Gastrocnemius medialis (tissue), 4 donors: ENCODE data around the gene DAZAP2. TPM values are rescaled to one million over a fixed set of nuclear protein-coding genes. Genes with fewer than 3 reads are reported as not detected.

Source experiments
- ATAC-seq, 2 donors: fragments of 150-250 bp; one replicate each; pipeline ENCODE4 v1.9.1; 2016
- DNase-seq, 2 donors: peaks; one replicate each; pipeline ENCODE4 v3.0.0-alpha.2; 2019
- H3K27ac ChIP-seq, 4 donors: fragments of 200-600 bp; sonication (generic); 1 replicate in 1 of 4; 2 replicates in 3 of 4; pipeline ENCODE4 v1.5.1; 2016 to 2018; ENCODE audit warnings: mild to moderate bottlenecking in 2 of 4, moderate library complexity in 1 of 4
- H3K27me3 ChIP-seq, 3 donors: fragments of 200-600 bp; sonication (generic) in 2 of 3; 1 replicate in 1 of 3; 2 replicates in 2 of 3; pipeline versions ENCODE4 v1.5.1 to v1.6.0; 2016 to 2019; ENCODE audit warnings: mild to moderate bottlenecking in 1 of 3, moderate library complexity in 1 of 3
- H3K36me3 ChIP-seq, 2 donors: fragments of 200-600 bp; sonication (generic) in 1 of 2; one replicate each; pipeline ENCODE4 v1.5.1; 2017 to 2018
- H3K4me1 ChIP-seq, 2 donors: fragments of 200-600 bp; sonication (generic) in 1 of 2; one replicate each; pipeline ENCODE4 v1.5.1; 2016 to 2017; ENCODE audit warnings: mild to moderate bottlenecking in 2 of 2
- H3K4me3 ChIP-seq, 4 donors: fragments of 200-600 bp; sonication (generic) in 3 of 4; 1 replicate in 1 of 4; 2 replicates in 3 of 4; pipeline ENCODE4 v1.5.1; 2016 to 2019; ENCODE audit warnings: mild to moderate bottlenecking in 2 of 4
- H3K9me3 ChIP-seq, 3 donors: fragments of 200-600 bp; sonication (generic) in 2 of 3; 1 replicate in 1 of 3; 2 replicates in 2 of 3; pipeline ENCODE4 v1.5.1; 2016 to 2019
- CTCF ChIP-seq, 5 experiments: fragments of 450-650 bp in 3 of 5; fragments of 200-600 bp in 2 of 5; sonication (generic) in 2 of 5; IDR thresholded peaks in 4 of 5; conservative IDR thresholded peaks in 1 of 5; 1 replicate in 4 of 5; 2 replicates in 1 of 5; pipeline ENCODE4 v1.5.1; 2016 to 2019; ENCODE audit warnings: antibody characterized with exemption in 5 of 5, mild to moderate bottlenecking in 3 of 5, moderate library complexity in 3 of 5
- POLR2A ChIP-seq, 2 donors: fragments of 450-650 bp; IDR thresholded peaks; one replicate each; pipeline ENCODE4 v1.6.1; 2017; ENCODE audit warnings: antibody characterized with exemption in 2 of 2, mild to moderate bottlenecking in 2 of 2, moderate library complexity in 2 of 2
- in situ Hi-C, 4 donors: fragments of 200-750 bp; cut with MboI; loops; one replicate each; pipeline versions ENCODE4 v1.15.0 to v1.8.0; 2017; ENCODE audit warnings: low sequenced_read_pairs in 4 of 4
- intact Hi-C: fragments of 100-400 bp; cut with DNase I; formaldehyde crosslinking; loops from one replicate; pipeline ENCODE4 v1.15.1; 2023; ENCODE audit warnings: low total_unique reads
- total RNA-seq, 4 donors: library from RNA; depleted of rRNA; stranded (reverse); fragments of >200 nt; gene quantifications; one replicate each; pipeline versions ENCODE4 v1.1.0 to v1.2.3, GENCODE V29; 2016

DAZAP2 gene
- total RNA-seq, 4 donors from 2014 or later: 204 to 274 (median 246) TPM

GRCh38 chr12:51202718-51203117, 35.9 kb upstream of the DAZAP2 start:
- no peaks in the 10 kb centered on the region for H3K4me1 ChIP-seq
- intact Hi-C loops: no loop called here
- H3K4me3 ChIP-seq: no peak overlapping the region
- H3K27me3 ChIP-seq: no peaks in the 10 kb centered on the region
- in situ Hi-C loops: no loop called here
- TF ChIP-seq POLR2A (IDR thresholded peaks at IDR 0.05) (no peak), CTCF (IDR thresholded peaks at IDR 0.05 in 4 of 5, conservative IDR thresholded peaks at IDR 0.05 in 1 of 5) (no peak)
- peaks cover 3 to 34% of the 10 kb centered on the region in 2 donors for H3K36me3 ChIP-seq
- no peaks in the 10 kb centered on the region for H3K9me3 ChIP-seq
- H3K27ac ChIP-seq: no peak overlapping the region
- DNase-seq (no peak), ATAC-seq (no peak)

GRCh38 chr12:51205350-51205749, 33.3 kb upstream of the DAZAP2 start:
- H3K4me1 ChIP-seq: no peaks in the 10 kb centered on the region
- no peak for TF ChIP-seq CTCF (IDR thresholded peaks at IDR 0.05 in 4 of 5, conservative IDR thresholded peaks at IDR 0.05 in 1 of 5)
- no peak for TF ChIP-seq POLR2A (IDR thresholded peaks at IDR 0.05)
- intact Hi-C loops (no loop called here), in situ Hi-C loops (no loop called here)
- no peaks in the 10 kb centered on the region for H3K9me3 ChIP-seq
- no peak for ATAC-seq
- no peak for DNase-seq
- peaks cover 3 to 25% of the 10 kb centered on the region in 2 donors for H3K36me3 ChIP-seq
- H3K27ac ChIP-seq: no peak overlapping the region
- no peak overlapping the region for H3K4me3 ChIP-seq
- no peaks in the 10 kb centered on the region for H3K27me3 ChIP-seq

GRCh38 chr12:51208016-51208660, 30.5 kb upstream of the DAZAP2 start:
- TF ChIP-seq CTCF (IDR thresholded peaks at IDR 0.05 in 4 of 5, conservative IDR thresholded peaks at IDR 0.05 in 1 of 5): no peak
- no peak for TF ChIP-seq POLR2A (IDR thresholded peaks at IDR 0.05)
- ATAC-seq: no peak
- Histone ChIP-seq H3K4me1 (no peaks in the 10 kb centered on the region), H3K27me3 (no peaks in the 10 kb centered on the region), H3K4me3 (no peak overlapping the region), H3K36me3 (peaks cover 0 to 17% of the 10 kb centered on the region in 2 donors), H3K27ac (no peak overlapping the region), H3K9me3 (no peaks in the 10 kb centered on the region)
- DNase-seq: no peak
- in situ Hi-C loops: no loop called here
- intact Hi-C loops: no loop called here

DNA sequence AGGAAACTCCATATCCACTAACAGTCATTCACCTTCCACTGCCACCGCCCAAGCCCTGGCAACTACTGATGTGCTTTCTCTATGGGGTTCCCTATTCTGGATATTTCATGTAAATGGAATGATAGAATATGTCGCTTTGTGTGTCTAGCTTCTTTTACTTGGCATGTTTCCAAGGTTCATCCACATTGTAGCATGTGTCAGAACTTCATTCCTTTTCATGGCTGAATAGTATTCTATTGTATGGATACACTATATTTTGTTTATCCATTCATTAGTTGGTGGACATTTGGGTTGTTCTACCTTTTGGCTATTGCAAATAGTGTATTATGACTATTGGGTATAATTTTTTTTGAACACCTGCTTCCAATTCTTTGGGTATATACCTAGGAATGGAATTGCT, 29.4 kb upstream of the DAZAP2 start:
- Histone ChIP-seq H3K36me3 (peaks cover 0 to 8% of the 10 kb centered on the region in 2 donors), H3K4me1 (no peaks in the 10 kb centered on the region), H3K27me3 (no peaks in the 10 kb centered on the region), H3K4me3 (no peak overlapping the region), H3K9me3 (no peaks in the 10 kb centered on the region), H3K27ac (no peak overlapping the region)
- TF ChIP-seq POLR2A (IDR thresholded peaks at IDR 0.05) (no peak), CTCF (IDR thresholded peaks at IDR 0.05 in 4 of 5, conservative IDR thresholded peaks at IDR 0.05 in 1 of 5) (no peak)
- DNase-seq (no peak), ATAC-seq (no peak)
- in situ Hi-C loops (no loop called here), intact Hi-C loops (no loop called here)
